K562 (cell line): ENCODE results near the gene LASP1. TPM values are rescaled to one million over a fixed set of nuclear protein-coding genes. Genes with fewer than 3 reads are reported as not detected.
A peak's percentile ranks its signal among the peaks of the same experiment; 100 is the strongest.

Experiments
- ARID3B ChIP-seq: fragments of 250-450 bp; sonication (Bioruptor Pico); IDR thresholded peaks from 2 replicates; pipeline ENCODE4 v1.4.0; 2020; ENCODE audit warnings: borderline replicate concordance
- BHLHE40 ChIP-seq: IDR thresholded peaks from 2 replicates; pipeline ENCODE4 v1.6.1; 2011; ENCODE audit warnings: low read length, improper control_type of control experiment
- FOXA3 ChIP-seq, 2 experiments: fragments of 450-650 bp in 1 of 2; sonication (generic) in 1 of 2; formaldehyde crosslinking; IDR thresholded peaks in 1 of 2; conservative IDR thresholded peaks in 1 of 2; 2 replicates each; pipeline versions ENCODE4 v1.4.0 to v1.8.0; 2020 to 2022; ENCODE audit warnings: mild to moderate bottlenecking in 2 of 2, missing genetic modification reagents in 1 of 2
- FOXJ3 ChIP-seq: sonication (generic); formaldehyde crosslinking; IDR thresholded peaks from 2 replicates; pipeline ENCODE4 v1.4.0; 2020; ENCODE audit warnings: mild to moderate bottlenecking, missing genetic modification reagents
- HNRNPL ChIP-seq: fragments of 200-400 bp; formaldehyde crosslinking; IDR thresholded peaks from 2 replicates; pipeline ENCODE4 v1.6.1; 2017; ENCODE audit warnings: low read depth, mild to moderate bottlenecking, low read length
- KDM2B ChIP-seq: fragments of 250-450 bp; sonication (Bioruptor Pico); IDR thresholded peaks from 2 replicates; pipeline ENCODE4 v1.8.0; 2021; ENCODE audit warnings: mild to moderate bottlenecking, moderate library complexity
- NR2C2 ChIP-seq, 2 experiments: fragments of 200-800 bp in 1 of 2; sonication (Bioruptor generic) in 1 of 2; sonication (generic) in 1 of 2; formaldehyde crosslinking in 1 of 2; IDR thresholded peaks; 2 replicates each; pipeline versions ENCODE4 v1.6.1 to v1.8.0; 2016 to 2022; ENCODE audit warnings: mild to moderate bottlenecking in 1 of 2, missing compliant biosample characterization in 1 of 2, missing genetic modification characterization in 1 of 2, missing genetic modification reagents in 1 of 2
- NUFIP1 ChIP-seq: fragments of 450-650 bp; IDR thresholded peaks from 2 replicates; pipeline ENCODE4 v1.6.1; 2018; ENCODE audit not compliant: partially characterized antibody
- RHOXF2B ChIP-seq: fragments of 250-450 bp; sonication (Bioruptor Pico); conservative IDR thresholded peaks from 2 replicates; pipeline ENCODE4 v1.5.1; 2021
- SAP30 ChIP-seq: fragments of 200-600 bp; sonication (generic); IDR thresholded peaks from 2 replicates; pipeline ENCODE4 v1.6.1; 2012; ENCODE audit warnings: borderline replicate concordance, low read depth, mild to moderate bottlenecking, moderate library complexity, low read length, control low read depth, inconsistent platforms; ENCODE audit not compliant: insufficient read depth, poor library complexity, severe bottlenecking
- SMARCA5 ChIP-seq: fragments of 450-650 bp; IDR thresholded peaks from 2 replicates; pipeline ENCODE4 v1.6.1; 2016
- ZNF121 ChIP-seq: sonication (generic); formaldehyde crosslinking; conservative IDR thresholded peaks from 2 replicates; pipeline ENCODE4 v1.8.0; 2022; ENCODE audit warnings: missing genetic modification reagents
- ZNF175 ChIP-seq: fragments of 200-800 bp; sonication (Bioruptor generic); IDR thresholded peaks from 2 replicates; pipeline ENCODE4 v1.6.1; 2016; ENCODE audit warnings: low read depth, mild to moderate bottlenecking, missing genetic modification characterization, missing compliant biosample characterization
- ZNF407 ChIP-seq: fragments of 450-650 bp; IDR thresholded peaks from 2 replicates; pipeline ENCODE4 v1.6.1; 2016; ENCODE audit warnings: low read depth
- ZNF717 ChIP-seq: fragments of 250-450 bp; sonication (Bioruptor Pico); IDR thresholded peaks from 2 replicates; pipeline ENCODE4 v1.5.0; 2021
- polyA plus RNA-seq, 8 experiments: library from polyadenylated mRNA; depleted of rRNA in 4 of 8; stranded (reverse) in 5 of 8; unstranded in 3 of 8; fragments of >200 nt; fragmentation: Nextera tagmentation in 2 of 8; fragmentation: Illumina TruSeq in 1 of 8; extraction: Ambion mirVana in 2 of 8; extraction: Trizol in 1 of 8; gene quantifications; 2 replicates each; pipeline versions ENCODE4 v1.2.1 to v1.2.3, GENCODE V29; 2011 to 2014; ENCODE audit warnings: inconsistent platforms in 1 of 8, missing spikeins in 1 of 8
- total RNA-seq, 7 experiments: library from RNA; depleted of rRNA in 6 of 7; stranded (reverse); fragments of >200 nt in 6 of 7; fragmentation: Illumina TruSeq in 2 of 7; extraction: Trizol in 2 of 7; gene quantifications; 2 replicates each; pipeline versions ENCODE4 v1.2.1 to v1.2.3, GENCODE V29; 2011 to 2021; ENCODE audit warnings: low replicate concordance in 1 of 7
- TF ChIP-seq, protein P1 (sequence below): sonication (generic); formaldehyde crosslinking; IDR thresholded peaks from 2 replicates; pipeline ENCODE4 v1.8.0; 2022; ENCODE audit warnings: mild to moderate bottlenecking, missing genetic modification reagents

The LASP1 gene
- total and polyA plus RNA-seq, 9 of the 15 experiments (the other 6 are each of a cell fraction or from before 2014, with no cell fraction given): 23.0 to 125 (median 55.3) TPM

- TF ChIP-seq NUFIP1 (no peak), ZNF717 (CRISPR knock-in tag) (no peak), ZNF121 (CRISPR knock-in tag) (no peak), BHLHE40 (peak; percentile 90), ZNF407 (no peak), KDM2B (CRISPR knock-in tag) (peak; percentile 33; the same call in 1 of the 2 replicates), NR2C2 (CRISPR knock-in tag; IDR thresholded peaks at IDR 0.05) (no peak), NR2C2 (tag; IDR thresholded peaks at IDR 0.05) (peak; percentile 97), RHOXF2B (no peak), HNRNPL (no peak), SMARCA5 (0 out of 2 replicates have a peak, but pooled peaks have one; percentile 18), FOXJ3 (CRISPR knock-in tag) (no peak), ZNF175 (peak; percentile 29; the same call in 1 of the 2 replicates), ARID3B (no peak), SAP30 (peak; percentile 80), FOXA3 (CRISPR knock-in tag; conservative IDR thresholded peaks at IDR 0.05 in 1 of 2, IDR thresholded peaks at IDR 0.05 in 1 of 2) (0 out of 4 replicates have a peak, but pooled peaks of 1 of the 2 experiments have one; percentile 23)
- TF ChIP-seq, protein P1, sequence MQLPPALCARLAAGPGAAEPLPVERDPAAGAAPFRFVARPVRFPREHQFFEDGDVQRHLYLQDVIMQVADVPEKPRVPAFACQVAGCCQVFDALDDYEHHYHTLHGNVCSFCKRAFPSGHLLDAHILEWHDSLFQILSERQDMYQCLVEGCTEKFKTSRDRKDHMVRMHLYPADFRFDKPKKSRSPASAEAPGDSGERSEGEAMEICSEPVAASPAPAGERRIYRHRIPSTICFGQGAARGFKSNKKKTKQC (CRISPR knock-in tag): no peak; the same call in 1 of the 2 replicates
Observed at GRCh38 chr17:38853292-38854219, 16.3 kb upstream of the LASP1 start, which contains the start of gene RPL23 (continued).
